Measurements from ENCODE around the gene MSTN. TPM values are rescaled to one million over a fixed set of nuclear protein-coding genes. Genes with fewer than 3 reads are reported as not detected.
"Not testable (repeated sequence)": the region's sequence is repeated elsewhere in the genome, so short reads cannot be mapped to it uniquely, and the experiment has no call there.

The MSTN gene
- total RNA-seq, 1 donor from 2014 or later = not detected

- H3K36me3 ChIP-seq (ENCODE audit: control insufficient read depth, insufficient read depth, low read length) = no peaks in the 10 kb centered on the region
- DNase-seq (ENCODE audit: low read depth) = no peak
- no peak overlapping the region for H3K4me3 ChIP-seq (ENCODE audit: low read depth, low read length)
- H3K27me3 ChIP-seq (ENCODE audit: control insufficient read depth, insufficient read depth, low read length) = no peaks in the 10 kb centered on the region
- TF ChIP-seq, protein P1, sequence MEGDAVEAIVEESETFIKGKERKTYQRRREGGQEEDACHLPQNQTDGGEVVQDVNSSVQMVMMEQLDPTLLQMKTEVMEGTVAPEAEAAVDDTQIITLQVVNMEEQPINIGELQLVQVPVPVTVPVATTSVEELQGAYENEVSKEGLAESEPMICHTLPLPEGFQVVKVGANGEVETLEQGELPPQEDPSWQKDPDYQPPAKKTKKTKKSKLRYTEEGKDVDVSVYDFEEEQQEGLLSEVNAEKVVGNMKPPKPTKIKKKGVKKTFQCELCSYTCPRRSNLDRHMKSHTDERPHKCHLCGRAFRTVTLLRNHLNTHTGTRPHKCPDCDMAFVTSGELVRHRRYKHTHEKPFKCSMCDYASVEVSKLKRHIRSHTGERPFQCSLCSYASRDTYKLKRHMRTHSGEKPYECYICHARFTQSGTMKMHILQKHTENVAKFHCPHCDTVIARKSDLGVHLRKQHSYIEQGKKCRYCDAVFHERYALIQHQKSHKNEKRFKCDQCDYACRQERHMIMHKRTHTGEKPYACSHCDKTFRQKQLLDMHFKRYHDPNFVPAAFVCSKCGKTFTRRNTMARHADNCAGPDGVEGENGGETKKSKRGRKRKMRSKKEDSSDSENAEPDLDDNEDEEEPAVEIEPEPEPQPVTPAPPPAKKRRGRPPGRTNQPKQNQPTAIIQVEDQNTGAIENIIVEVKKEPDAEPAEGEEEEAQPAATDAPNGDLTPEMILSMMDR (IDR thresholded peaks at IDR 0.05; ENCODE audit: insufficient read depth, low read length, poor library complexity, severe bottlenecking) = no peak
Observed at GRCh38 chr2:190031969-190032618, 30.4 kb downstream of the MSTN start.

DNA sequence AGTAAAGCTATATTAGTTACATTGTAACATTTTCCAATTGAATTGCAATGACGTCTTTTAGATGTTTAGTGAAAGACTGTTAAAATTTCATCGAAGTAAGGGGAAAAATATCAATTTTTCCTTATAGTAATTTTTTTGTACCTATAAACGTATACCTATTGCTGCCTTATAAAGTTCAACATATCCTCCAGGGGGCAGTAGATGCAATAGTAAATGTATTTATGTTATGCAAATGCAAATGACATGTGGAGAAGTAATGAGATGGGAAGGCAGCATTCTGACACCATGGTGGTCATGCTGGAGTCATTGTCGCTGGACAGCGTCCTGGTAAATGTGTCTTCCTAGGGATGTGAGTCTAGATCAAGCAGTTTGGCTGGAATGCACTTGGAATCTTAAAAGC, 38.7 kb downstream of the MSTN start:
- no peak overlapping the region for H3K4me3 ChIP-seq (ENCODE audit: low read depth, low read length)
- no peak for DNase-seq (ENCODE audit: low read depth)
- no peaks in the 10 kb centered on the region for H3K27me3 ChIP-seq (ENCODE audit: control insufficient read depth, insufficient read depth, low read length)
- H3K36me3 ChIP-seq (ENCODE audit: control insufficient read depth, insufficient read depth, low read length) = no peaks in the 10 kb centered on the region
- TF ChIP-seq, protein P1 (IDR thresholded peaks at IDR 0.05; ENCODE audit: insufficient read depth, low read length, poor library complexity, severe bottlenecking) = peak; percentile 33

DNA sequence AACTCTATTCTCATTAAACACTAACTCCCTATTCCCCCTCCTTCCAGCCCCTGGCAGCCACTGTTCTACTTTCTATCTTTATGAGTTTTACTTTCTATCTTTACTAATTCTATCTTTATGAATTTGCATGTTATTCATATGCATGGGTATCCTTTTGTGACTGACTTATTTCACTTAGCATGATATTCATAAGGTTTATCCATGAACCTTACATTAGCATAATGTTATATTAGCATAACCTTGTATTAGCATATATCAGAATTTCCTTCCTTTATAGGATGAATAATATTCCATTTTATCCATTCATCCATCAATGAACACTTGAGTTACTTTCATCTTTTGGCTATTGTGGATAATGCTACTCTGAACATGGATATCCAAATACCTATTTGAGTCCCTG, 41.8 kb downstream of the MSTN start:
- H3K36me3 ChIP-seq (ENCODE audit: control insufficient read depth, insufficient read depth, low read length) = no peaks in the 10 kb centered on the region
- H3K27me3 ChIP-seq (ENCODE audit: control insufficient read depth, insufficient read depth, low read length) = no peaks in the 10 kb centered on the region
- H3K4me3 ChIP-seq (ENCODE audit: low read depth, low read length) = no peak overlapping the region
- DNase-seq (ENCODE audit: low read depth) = no peak
- TF ChIP-seq, protein P1 (IDR thresholded peaks at IDR 0.05; ENCODE audit: insufficient read depth, low read length, poor library complexity, severe bottlenecking) = no peak

DNA sequence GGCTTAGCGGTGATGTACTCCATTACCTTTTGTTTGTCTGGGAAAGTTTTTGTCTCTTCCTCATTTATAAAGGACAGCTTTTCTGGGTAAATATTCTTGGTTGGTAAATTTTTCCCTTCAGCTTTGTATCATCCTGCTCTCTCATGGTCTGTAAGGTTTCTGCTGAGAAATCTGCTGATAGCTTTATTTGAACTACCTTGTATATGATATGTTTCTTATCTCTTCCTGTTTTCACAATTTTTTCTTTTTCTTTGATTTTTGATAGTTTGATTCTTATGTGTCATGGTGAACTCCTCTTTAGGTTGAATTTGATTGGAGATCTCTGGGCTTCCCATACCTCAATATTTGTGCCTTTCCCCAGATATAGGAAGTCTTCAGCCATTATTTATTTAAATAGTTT, 44.7 kb downstream of the MSTN start:
- Histone ChIP-seq H3K4me3 (ENCODE audit: low read depth, low read length) (no peak overlapping the region), H3K36me3 (ENCODE audit: control insufficient read depth, insufficient read depth, low read length) (no peaks in the 10 kb centered on the region), H3K27me3 (ENCODE audit: control insufficient read depth, insufficient read depth, low read length) (no peaks in the 10 kb centered on the region)
- TF ChIP-seq, protein P1 (IDR thresholded peaks at IDR 0.05; ENCODE audit: insufficient read depth, low read length, poor library complexity, severe bottlenecking) = no peak
- DNase-seq (ENCODE audit: low read depth) = no peak

- H3K36me3 ChIP-seq (ENCODE audit: control insufficient read depth, insufficient read depth, low read length); H3K27me3 ChIP-seq (ENCODE audit: control insufficient read depth, insufficient read depth, low read length); DNase-seq (ENCODE audit: low read depth); H3K4me3 ChIP-seq (ENCODE audit: low read depth, low read length): not testable (repeated sequence)
Observed at GRCh38 chr2:190015969-190016368, 46.6 kb downstream of the MSTN start.
